GM12891 (cell line): Measurements from ENCODE around the gene ZDHHC14.
"Not testable (repeated sequence)": the region's sequence is repeated elsewhere in the genome, so short reads cannot be mapped to it uniquely, and the experiment has no call there.

ENCODE experiments used
- DNase-seq: peaks from one replicate; pipeline ENCODE4 v3.0.0; 2011; ENCODE audit warnings: low spot score; ENCODE audit not compliant: insufficient read length
- FAIRE-seq: peaks from 2 replicates; lab custom pipeline; 2011; peaks lifted over from hg19 to GRCh38; lab: Jason Lieb, UNC
- PAX5 ChIP-seq: IDR thresholded peaks from 2 replicates; pipeline ENCODE4 v1.6.1; 2011; ENCODE audit warnings: low read length, moderate library complexity, mild to moderate bottlenecking; ENCODE audit not compliant: insufficient read depth, severe bottlenecking
- POLR2A ChIP-seq: IDR thresholded peaks from 2 replicates; pipeline ENCODE4 v1.6.1; 2011; ENCODE audit warnings: low read depth, low read length, control low read depth
- POLR2AphosphoS5 ChIP-seq: IDR thresholded peaks from 2 replicates; pipeline ENCODE4 v1.6.1; 2011; ENCODE audit warnings: low read depth, low read length, control low read depth
- POU2F2 ChIP-seq: IDR thresholded peaks from 2 replicates; pipeline ENCODE4 v1.6.1; 2011; ENCODE audit warnings: low read depth, mild to moderate bottlenecking, control low read depth, low read length, moderate library complexity
- SPI1 ChIP-seq: IDR thresholded peaks from 2 replicates; pipeline ENCODE4 v1.6.1; 2011; ENCODE audit warnings: low read depth, low read length, control low read depth
- TAF1 ChIP-seq: IDR thresholded peaks from 2 replicates; pipeline ENCODE4 v1.6.1; 2011; ENCODE audit warnings: low read depth, low read length, control low read depth

The ZDHHC14 gene

DNA sequence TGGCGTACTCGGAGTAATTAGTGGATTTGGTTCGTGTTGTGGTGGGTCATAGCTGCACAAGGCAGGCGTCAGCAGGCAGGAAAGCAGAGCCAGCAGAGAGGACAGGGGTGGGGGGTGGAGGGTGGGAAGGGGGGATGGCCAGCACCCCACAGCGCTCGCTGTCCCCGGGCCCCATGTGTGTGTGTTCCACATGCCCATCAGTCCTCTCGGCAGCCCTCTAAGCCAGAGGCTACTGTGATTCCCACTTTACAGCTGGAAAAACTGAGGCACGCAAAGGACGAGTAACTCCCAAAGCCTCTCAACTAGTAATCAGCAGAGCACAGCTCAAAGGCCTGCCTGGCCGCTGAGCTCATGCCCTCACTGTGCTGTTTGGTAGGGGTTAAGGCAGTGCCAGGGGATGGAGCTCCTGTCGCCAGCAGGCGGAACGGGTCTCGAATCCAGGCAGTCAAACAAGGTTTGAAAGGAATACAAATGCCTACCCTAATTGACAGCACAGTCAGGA, 175.2 kb downstream of the ZDHHC14 start:
- no peak for FAIRE-seq
- DNase-seq = no peak

DNA sequence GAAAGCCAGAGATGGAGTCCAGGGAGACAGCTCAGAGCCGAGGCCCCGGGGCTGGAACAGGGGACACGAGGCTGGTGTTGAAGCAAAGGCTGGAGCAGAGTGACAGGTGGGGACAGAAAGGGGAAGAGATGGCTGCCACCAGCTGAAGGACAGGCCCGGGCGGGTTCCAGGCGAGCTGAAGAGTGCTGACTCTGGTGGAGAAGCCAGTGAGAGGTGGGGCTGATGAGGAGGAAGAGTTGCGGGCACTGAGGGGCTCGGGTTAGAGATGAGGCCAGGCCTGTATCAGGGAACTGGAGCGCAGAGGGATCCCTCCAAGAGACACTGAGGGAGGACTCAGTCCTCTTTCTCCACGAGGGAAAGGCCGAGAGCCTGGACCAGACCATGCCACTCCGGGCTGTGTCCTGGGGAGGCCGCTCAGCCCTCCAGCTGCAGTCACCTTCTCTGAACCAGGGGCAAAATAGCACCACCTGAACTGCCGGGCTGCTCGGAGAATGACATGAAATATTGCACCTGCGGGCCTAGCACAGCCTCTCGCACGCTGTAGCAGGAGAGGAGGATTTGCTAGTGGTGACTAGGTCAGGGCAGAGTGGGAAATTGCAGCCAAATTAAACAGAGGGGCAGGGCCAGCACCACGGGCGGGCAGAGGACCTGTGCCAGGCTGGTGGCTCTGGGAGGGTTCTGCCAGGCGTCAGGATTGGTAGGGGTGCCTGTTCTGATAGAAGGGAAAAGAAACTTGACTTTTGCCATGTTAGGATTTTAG, 175.9 kb downstream of the ZDHHC14 start:
- FAIRE-seq (peak; percentile 35), DNase-seq (no peak)
- TF ChIP-seq POU2F2 = no peak
- TF ChIP-seq POLR2A = no peak
- no peak for TF ChIP-seq POLR2AphosphoS5
- TF ChIP-seq PAX5 = no peak
- TF ChIP-seq TAF1 = no peak
- TF ChIP-seq SPI1 = no peak

More for the DNA sequence above, 175.2 kb downstream of the ZDHHC14 start:
- no peak for TF ChIP-seq POU2F2
- TF ChIP-seq PAX5 = no peak
- TF ChIP-seq POLR2AphosphoS5 = no peak
- no peak for TF ChIP-seq SPI1
- no peak for TF ChIP-seq TAF1
- TF ChIP-seq POLR2A = no peak

DNA sequence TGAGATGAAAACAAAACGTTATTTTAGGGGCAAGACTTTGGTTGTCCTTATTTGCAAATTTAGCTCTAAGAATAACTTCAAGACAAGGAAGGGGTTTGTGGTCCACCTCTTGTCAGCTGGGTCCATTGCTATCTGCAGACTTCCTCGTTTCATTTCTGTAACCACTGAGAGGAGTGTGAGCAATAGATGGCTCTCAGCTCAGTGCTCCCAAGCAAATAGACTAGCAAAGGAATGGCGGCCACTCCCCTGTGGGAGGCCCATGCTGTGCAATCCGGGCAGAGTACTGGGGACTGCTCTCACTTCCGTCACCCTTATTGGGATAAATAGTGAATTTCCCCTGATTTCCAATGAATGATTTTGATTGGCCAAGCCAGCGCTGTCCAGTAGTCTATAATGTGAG, 176.6 kb downstream of the ZDHHC14 start:
- no peak for DNase-seq
- TF ChIP-seq PAX5 = no peak
- TF ChIP-seq POU2F2 = 0 out of 2 replicates have a peak, but pooled peaks have one; percentile 15
- peak; percentile 65 for TF ChIP-seq SPI1
- TF ChIP-seq TAF1 = no peak
- peak; percentile 95 for FAIRE-seq

DNA sequence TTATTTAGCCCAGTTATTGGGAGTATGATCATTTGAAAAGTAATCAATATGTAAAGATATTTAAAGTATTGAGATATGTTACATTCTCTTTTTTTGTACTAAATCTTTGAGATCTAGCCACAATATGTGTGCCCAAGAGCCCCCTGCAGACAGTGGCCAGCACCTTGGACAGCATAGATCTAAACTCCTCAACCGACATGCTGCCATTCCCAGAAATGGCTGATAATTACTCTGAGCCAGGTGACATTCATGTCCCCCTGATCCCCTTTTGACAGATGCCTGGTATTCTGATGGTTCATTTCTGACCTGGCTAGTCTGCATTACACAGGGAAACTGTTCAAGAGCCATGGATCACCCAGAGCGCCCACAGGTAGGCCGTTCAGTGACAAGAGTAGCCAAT, 177.1 kb downstream of the ZDHHC14 start:
- TF ChIP-seq POU2F2 (no peak), SPI1 (no peak), TAF1 (no peak), POLR2A (no peak), PAX5 (no peak), POLR2AphosphoS5 (no peak)
- FAIRE-seq = peak; percentile 52
- DNase-seq = no peak

DNA sequence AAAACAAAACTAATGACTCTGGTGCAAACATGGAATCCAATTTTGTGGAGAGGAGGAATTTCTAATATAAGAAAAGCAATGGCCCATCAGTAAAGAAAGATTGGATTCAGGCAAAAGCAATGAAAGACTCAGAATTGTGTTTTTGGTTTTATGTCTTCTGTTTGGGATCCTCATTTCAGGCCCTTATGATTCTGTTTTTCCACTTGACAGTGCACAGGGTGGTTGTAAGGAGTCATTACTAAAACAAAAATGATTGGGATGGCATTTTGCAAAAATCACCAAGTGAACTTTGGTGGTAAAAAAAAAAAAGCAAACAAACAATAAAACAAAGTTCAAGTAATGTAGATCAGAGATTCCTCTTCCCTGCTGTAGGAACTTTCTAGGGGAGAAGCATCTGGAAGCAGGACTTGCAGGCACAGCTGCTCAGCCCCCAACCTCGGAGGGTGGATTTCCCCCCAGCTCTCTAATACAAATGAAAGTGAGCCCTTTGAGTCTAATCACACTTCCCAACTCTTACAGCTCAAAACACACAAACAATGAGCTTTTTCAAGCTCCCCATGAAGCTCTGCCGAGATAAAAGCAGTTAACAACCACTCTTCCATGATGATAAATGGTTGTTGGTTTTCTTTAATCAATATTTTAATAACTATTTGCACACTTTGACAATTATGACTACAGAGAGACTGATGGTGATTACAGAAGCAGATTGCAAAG, 177.7 kb downstream of the ZDHHC14 start:
- FAIRE-seq (no peak), DNase-seq (no peak)
- no peak for TF ChIP-seq POLR2A
- TF ChIP-seq PAX5 = no peak
- no peak for TF ChIP-seq SPI1
- no peak for TF ChIP-seq POLR2AphosphoS5
- no peak for TF ChIP-seq TAF1
- no peak for TF ChIP-seq POU2F2

DNA sequence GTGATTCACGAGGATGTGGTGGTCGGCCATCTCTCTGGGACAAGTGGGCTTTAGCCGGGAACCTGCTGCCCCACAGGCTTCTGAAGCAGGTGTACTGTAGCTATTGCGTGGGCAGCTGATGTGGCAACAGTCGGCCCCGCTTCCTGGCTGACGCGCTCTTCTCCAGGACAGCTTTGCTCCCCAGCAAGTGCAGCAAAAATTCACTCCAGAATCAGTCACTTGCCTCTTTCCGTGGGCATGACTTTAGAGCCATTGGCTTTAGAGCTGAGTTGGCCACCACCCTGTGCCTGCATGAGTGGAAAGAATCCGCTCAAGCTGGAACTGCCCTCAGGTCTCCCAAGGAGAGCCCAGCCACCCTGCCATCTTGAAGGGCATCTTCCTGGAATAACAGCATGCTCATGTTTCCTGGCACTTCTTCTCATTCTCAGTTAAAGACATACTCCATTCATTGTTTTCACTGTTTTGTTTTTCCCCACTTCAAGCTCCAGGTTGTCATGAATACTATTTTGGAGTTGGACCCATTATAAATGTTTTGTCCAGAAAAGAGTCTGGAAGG, 178.3 kb downstream of the ZDHHC14 start:
- TF ChIP-seq POU2F2 (no peak), PAX5 (no peak), POLR2A (no peak), SPI1 (no peak), TAF1 (no peak), POLR2AphosphoS5 (no peak)
- DNase-seq (no peak), FAIRE-seq (peak; percentile 85)

DNA sequence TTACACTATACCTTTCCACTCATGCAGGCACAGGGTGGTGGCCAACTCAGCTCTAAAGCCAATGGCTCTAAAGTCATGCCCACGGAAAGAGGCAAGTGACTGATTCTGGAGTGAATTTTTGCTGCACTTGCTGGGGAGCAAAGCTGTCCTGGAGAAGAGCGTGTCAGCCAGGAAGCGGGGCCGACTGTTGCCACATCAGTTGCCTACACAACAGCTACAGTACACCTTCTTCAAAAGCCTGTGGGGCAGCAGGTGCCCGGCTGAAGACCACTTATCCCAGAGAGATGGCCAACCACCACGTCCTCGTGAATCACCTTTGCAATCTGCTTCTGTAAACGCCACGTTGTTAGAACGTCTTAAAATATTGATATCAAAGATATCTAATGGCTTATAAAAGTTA, 179.1 kb downstream of the ZDHHC14 start:
- peak; percentile 20 for FAIRE-seq
- not testable (repeated sequence) for DNase-seq

DNA sequence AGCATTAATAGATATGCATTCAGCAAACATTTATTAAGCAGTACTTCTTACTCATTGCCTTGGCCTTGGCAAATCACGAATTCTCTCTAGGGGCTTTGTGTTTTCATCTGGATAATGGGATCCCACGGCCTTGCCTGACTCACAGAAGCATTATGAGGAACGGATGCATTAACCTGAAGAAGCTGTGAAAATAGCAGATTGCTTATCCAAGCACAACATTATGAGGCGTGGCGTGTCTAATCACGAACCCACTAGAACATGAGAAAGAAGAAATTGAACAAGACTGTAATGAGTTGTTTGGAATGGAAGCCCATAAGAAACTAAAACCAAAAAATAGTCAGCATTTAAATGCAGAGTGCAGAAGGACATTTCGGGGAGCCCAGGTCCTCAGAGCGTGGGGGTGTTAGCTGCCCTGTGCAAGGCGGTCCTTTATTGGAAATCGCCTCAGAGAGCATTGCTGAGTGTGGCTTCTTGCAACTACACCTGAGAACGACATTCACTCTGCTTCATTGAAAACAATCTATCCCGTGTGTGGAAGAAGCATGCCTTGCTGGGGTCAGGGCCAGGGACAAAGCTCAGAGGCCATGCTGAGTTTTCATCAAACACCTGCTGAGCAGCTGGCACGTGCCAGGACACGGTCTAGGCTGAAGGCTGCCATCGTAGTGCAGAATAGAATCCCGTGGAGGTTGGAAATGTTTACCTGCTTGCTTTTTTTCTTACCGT, 179.9 kb downstream of the ZDHHC14 start:
- TF ChIP-seq PAX5 (no peak), POU2F2 (no peak), SPI1 (no peak), POLR2A (no peak), TAF1 (no peak), POLR2AphosphoS5 (no peak)
- DNase-seq (no peak), FAIRE-seq (peak; percentile 5)

DNA sequence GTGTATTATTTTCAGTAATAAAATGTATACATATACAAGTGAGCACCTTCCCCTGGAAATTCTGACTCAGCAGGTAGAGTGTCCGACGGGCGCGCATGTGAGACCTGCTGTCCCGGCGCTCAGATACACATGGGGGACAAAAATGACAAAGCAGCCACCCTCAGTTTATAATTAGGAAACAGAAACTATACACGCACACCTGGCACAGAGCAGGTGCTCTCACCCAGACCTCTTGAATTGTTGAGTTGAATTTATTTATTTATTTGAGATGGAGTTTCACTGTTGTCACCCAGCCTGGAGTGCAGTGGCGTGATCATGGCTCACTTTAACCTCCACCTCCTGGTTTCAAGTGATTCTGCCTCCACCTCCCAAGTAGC, 180.4 kb downstream of the ZDHHC14 start:
- no peak for TF ChIP-seq TAF1
- TF ChIP-seq POLR2A = no peak
- DNase-seq (no peak), FAIRE-seq (peak; percentile 69)
